DMS153 treated with DMSO at 0.1 percent for 48 hours (cell line): ENCODE measurements around the gene ARHGEF39.

ENCODE experiments used
- DNase-seq: peaks from one replicate; lab custom pipeline; 2025; ENCODE audit not compliant: unreplicated experiment; lab: John Stamatoyannopoulos, UW

The ARHGEF39 gene, protein sequence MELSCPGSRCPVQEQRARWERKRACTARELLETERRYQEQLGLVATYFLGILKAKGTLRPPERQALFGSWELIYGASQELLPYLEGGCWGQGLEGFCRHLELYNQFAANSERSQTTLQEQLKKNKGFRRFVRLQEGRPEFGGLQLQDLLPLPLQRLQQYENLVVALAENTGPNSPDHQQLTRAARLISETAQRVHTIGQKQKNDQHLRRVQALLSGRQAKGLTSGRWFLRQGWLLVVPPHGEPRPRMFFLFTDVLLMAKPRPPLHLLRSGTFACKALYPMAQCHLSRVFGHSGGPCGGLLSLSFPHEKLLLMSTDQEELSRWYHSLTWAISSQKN

DNA sequence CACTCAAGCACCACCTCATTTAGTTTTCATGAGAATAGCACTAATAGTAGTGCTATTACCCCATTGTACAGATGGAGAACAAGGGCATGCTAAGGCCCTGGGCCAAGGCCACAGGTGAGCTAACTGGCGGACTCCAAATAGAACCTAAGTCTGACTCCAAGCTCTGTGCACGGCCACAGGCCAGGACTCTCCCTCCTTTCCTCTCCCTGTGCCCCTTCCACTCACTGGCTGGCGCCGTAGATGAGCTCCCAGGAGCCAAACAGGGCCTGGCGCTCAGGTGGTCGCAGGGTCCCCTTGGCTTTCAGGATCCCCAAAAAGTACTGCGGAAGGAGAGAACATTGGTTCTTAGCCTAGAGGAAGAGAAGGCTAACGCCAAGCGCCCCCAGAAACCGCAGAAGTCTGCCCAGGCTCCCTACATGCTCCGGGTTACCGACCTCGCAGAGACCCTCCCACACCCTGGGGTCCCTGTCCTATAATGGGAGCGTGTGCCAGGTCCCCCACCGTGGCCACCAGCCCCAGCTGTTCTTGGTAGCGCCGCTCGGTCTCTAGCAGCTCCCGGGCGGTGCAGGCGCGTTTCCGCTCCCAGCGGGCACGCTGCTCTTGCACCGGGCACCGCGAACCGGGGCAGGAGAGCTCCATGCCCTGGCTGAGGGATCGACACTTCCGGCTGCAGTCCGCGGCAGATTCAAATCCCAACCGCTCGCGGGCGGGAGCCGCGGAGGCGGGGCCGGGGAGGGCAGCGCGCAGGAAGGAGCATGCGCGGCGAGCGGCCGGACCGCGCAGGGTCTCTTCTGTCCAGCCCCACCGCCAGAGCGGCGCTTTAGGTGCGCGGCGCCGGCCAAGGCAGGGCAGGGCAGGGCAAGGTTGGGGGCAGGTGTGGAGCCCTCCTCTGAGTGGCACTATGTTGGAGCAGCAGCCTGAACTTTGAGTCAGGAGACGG is at the start of gene ARHGEF39:
Gene ARHGEF39 (minus strand): TSS at position 665 of the 940 bp plus-strand sequence. CDS start 26 bp downstream, at position 639.
- DNase-seq = peak; percentile 64

DNA sequence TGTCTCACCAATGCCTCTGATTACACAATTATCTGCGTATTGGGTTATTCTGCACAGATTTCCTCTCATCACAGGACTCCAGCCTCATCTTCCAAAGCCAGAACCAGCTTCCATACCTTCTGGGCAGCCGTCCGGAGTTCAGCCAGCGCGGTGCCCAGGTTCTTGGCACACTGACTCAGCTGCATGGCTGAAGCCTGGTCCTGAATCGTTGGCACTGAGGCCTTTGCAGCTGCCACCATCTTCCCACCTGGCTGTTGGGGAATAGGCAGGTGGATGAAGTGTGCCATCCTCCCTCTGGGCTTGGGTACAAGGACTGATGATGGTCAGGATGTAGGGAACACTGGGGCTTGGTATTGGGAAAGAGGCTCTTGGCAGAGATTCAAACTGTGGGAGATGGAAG is 49.1 kb upstream of the ARHGEF39 start:
- no peak for DNase-seq

DNA sequence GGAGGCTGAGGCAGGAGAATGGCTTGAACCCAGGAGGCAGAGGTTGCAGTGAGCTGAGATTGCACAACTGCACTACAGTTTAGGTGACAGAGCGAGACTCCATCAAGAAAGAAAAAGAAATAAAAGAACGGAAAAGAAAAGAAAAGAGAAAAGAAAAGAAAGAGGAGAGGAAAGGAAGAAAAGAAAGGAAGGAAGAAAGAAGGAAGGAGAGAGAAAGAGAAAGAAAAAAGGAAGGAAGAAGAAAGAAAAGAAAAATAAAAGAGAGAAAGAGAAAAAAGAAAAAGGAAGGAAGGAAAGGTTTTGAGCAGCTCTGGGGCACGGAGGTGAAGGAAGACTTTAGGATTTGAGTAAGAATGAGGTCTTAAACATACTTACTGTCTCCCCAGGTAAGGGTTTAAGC is 48.6 kb upstream of the ARHGEF39 start:
- no peak for DNase-seq

DNA sequence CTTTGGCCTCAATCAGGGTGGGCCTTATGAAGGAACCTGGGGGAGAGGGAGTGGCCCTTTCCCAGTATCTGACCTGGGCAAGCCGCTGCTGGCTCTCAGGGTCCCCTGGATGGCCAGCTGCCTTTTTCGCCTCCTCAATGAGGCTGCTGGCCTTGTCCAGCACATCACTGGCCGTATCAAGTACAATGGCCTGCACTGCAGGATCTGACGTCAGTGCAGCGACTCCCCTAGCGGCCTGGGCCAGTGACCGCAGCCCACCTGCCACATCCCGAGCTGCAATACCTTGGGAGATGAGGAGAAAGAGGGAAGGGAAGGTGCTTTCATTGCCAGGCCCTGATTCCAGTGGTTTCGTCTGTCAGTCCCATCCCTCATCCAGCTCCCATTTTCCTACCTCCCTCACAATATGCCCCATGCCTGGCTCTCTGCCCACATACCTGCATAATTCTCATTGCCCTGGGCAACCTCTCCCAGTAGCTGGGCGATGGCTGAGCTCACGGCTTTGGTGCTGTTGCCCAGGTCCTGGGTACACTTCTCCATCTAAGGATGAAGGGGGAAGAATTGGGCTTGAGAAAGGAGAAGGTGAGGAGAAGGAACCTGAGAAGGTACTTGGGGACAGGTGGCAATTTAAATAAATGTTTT is 47.9 kb upstream of the ARHGEF39 start:
- DNase-seq = no peak

DNA sequence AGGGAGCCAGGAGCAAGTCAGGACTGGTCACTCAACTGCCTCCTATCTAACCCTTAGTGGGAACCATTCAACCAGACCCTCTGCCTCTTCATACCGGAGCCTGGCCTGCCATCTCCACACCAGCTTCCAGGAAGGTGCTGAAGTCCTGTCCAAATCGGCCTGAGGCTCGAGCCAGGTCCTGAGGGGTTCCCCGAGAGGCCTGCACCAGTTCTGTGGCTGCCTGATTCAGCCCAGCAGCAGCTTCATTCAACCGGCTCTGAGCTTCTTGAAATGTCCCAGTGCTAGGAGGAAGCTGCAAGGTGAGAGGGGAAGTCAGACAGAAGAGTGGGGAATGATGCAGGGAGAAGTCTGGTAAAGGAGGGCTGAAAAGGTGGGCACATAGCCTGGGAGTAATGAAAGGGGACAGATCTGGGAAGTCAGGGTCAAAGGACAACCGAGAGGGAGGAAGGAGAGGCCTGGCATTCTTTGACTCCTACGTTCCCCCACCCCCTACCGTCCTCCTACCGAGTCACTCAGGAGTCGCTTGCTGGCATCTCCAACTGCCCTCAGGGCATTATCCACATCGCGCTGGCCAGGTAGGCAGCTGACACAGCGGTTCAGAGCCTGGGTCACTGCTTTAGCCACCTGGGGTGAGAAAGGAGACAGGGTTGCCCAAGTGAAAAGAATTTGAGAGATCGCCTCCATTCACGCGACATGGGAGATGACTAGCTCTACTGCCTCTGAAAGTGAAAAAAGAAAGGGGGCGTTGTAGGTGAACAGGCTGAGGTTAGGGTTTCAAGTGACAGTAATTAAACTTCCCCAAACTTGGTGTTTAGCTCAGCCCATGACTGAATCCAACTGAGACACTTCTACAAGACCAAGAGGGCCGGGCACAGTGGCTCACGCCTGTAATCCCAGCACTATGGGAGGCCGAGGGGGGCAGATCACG is 46.8 kb upstream of the ARHGEF39 start:
- no peak for DNase-seq

DNA sequence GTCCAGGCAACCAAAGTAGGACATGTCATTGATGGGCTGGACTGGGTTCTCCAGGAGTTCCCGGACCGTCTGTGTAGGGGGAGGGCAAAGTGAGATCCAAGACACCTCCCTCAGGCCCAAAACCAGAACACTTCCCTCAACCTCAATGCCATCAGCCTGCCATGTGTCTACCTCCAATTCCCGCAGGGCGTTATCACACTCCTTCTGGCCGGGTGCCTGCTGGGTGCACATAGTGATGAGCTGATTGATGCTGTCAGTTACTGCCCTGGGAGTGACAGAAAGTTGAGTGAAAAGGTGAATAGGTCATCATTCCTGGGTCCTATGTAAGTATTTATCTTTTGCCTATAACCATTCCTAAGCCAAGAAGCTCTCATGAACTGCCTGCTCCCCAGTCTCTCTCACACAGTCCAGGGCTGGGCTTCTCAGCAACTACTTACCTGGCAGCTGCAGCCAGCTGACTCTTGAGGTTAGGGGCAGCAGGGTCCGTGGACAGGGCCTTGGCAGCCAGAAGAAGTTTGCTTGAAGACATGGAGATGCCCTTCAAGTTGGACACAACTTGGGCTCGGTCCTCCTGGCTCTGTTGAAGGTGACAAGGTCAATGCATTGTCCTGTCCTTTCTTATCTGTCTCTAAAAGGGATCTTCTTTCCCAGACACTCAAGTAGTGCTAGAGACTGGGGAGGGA is 46.0 kb upstream of the ARHGEF39 start:
- no peak for DNase-seq

DNA sequence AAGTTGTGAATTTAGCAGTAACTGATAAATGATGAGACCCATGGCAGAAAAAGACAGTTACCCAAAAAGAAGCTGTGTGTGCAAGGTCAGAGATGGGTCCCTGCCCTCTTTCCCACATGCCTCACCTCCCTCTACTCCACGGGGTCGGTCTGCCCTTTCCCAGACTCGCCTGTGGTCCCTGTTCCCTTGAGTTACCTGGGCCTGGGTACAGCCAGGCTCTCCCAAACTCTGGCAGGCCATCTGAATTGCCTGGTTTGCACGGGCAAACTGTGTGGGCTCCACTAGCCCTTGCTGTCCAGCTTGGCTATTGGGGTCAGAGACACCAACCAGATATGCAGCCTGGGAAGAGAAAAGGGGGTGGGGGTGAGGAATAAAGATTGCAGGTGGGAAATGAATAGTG is 43.2 kb upstream of the ARHGEF39 start:
- no peak for DNase-seq

DNA sequence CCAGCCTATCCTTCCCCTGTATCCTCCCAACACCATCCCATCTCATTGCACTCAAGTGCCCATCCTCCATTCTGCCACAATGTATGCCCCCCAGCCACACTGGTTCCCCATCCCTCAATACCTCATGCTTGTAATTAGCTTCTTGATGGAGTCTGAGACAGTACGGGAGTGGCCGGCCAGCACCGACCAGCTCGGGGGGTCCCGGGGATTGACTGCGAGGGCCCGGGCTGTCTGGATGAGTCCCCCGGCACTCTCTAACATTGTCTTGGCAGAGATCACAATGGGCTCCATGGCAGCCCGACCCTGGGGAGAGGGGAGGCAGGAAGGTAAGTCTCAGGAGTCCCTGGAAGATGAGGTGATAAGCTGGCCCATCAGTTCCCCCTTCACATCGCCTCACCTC is 42.0 kb upstream of the ARHGEF39 start:
- no peak for DNase-seq

DNA sequence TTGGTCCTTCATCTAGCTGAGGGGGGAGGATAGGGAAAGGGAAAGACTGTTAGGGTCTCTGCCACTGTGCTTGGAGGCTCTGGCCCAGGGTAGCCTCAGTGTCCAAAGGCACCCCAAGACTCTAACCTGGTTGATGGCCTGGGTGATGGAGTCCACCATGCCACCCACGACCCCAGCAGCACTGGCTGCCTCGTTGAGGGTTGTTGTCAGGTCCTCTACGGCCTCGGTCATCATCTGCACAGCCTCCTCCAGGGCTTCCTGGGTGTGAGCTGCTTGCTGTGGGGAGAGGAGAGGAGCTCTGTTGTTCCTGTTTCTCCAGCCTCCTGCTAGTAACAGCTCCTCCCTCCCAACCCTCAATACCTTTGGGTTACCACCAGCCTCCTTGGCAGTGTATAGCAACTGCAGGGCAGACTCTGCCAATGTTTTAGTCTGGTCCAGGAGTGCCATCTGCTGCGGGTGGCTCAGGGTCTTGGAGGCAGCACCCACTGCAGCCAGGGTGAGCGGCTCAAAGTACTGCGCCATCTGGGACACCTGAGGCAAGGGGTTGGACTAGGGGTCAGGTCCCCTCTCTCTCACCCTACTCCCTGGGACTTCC is 40.9 kb upstream of the ARHGEF39 start:
- DNase-seq = no peak

DNA sequence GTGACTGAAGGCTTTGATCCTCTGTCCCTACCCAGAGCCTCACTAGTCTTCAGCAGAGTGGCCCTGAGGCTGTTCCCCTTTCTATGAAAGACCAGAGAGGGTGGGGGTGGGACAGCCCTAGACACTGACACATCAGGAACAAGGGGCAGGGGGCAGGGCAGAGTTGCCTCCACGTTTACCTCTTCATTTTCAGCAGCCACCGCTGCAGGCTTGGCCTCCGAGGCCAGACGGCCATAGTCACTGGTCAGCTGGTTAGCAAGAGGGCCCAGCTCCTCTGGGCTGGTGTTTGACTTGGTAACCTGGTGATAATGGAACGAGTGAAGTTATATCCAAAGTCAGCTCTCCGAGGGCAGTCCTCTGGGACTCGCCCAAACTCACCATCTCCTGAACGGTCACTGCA is 40.4 kb upstream of the ARHGEF39 start:
- no peak for DNase-seq

DNA sequence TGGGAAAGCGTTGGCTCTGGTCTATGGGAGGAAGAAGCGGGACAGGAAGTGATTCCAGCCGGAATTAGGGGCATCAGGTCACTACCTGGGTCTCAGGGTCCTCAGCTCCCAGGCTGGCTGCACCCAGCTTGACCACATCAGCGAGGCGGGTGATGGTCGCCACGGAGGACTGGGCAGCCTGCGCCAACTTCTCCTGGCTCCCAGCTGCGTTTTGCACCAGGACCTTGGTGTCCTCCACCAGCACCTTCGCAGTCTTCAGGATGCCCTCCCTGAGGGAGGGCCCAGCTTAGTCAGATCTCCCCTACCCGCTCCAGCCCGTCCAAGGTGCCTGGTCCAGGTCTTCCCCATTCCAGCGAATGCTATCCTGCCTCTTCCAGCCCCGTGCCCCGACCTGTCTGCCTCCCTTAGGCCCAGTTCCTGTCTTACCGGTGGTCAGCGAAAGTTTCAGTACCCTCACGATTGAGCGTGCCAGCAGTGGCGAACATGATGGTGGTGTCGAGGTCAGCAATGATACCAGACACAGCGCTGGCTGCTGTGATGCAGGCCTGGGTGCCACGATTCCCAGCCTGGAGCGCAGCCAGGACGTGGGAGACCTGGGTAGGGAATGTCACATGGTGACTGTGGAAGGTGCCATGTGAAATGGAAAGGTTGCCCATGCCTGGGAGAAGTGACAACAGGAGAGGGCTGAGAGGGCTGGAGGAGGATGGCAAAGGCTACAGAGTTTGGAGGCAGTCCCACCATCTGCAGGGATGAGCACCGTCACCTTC is 39.1 kb upstream of the ARHGEF39 start:
- DNase-seq = no peak

DNA sequence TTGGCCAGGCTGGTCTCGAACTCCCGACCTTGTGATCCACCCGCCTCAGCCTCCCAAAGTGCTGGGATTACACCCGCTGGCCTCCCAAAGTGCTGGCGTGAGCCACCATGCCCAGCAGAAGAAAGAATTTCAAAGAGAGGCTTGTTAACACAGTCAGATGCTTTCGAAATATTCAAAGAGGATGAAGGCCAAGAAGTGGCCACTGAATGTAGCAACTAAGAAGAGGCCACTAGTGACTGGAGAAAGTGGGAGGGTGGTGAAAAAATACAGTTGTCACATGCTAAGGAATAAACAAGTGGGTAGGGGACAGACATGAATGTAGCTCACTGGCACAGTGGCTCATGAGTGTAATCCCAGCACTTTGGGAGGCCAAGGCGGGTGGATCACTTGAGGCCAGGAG is 37.7 kb upstream of the ARHGEF39 start:
- no peak for DNase-seq

DNA sequence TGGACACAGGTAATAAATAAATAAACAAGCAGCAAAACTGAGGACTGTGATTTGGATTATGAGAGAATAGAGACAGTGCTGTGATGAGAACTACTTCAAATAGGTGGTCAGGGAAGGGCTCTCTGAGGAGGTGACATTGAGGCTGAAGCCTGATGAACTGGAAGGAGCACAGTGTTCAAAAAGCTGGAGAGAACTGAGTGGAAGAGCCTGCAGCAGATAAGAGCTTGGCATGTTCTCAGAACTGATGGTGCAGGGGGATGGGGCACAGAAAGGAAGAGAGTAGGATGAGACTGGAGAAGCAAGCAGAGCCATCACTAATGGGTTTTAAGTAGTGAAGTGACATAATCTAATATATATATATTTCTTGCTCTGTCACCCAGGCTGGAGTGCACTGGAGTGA is 35.9 kb upstream of the ARHGEF39 start:
- no peak for DNase-seq

DNA sequence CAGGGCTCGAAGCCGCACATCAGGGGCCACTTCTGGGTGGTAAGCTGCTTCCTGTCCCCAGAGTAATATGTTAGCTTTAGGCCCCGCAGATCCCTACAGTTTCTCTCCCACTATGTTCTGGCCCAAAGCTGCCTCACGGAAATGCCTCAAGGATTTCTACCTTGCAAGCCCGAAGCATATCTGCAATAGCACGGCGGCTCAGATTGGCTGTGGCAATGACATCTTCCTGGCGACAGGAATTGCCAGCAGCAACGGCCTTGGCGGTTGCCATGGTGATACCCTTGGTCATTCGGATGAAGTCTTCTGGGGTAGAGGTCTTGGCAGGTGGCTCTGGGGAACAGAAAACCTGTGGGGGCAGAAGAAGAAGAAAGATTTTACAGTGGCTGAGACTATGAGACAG is 35.0 kb upstream of the ARHGEF39 start:
- no peak for DNase-seq

DNA sequence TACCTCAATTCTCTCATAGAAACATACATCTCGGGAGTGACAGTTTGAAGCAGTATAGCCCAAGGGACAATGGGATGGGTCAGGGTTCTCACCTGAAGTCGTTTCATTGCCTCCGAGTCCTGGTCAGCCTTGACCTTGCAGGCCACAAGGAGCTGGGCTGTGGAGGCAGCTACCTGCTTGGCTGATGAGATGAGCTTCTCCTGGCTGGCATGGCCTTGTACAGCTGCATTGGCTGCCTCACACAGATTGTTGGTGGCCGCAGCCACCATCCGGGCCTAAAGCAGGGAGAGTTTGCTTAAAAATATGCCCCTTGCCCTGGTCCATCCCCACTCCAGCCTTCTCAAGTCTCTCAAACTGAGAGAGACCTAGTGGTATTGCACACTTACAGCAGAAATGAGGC is 33.2 kb upstream of the ARHGEF39 start:
- DNase-seq = no peak

DNA sequence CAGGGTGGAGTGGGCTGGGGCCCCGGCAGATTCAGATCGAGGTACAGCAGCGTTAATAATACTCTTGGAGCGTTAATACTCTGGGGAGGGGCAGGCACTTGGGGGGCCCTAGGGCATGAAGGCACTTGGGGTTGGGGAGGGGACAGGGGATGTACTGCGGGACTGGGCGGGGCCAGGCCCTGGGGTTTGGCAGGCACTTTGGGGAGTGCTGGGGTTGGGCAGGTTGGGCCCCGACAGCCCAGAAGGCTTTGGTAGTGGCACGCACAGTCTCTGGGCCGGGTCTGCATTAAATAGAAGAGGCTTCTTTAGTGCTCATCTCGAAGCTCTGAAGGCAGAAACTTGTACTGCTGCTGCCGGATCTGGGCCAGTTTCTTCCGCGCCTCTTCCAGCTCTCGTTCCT is 32.5 kb upstream of the ARHGEF39 start:
- no peak for DNase-seq

DNA sequence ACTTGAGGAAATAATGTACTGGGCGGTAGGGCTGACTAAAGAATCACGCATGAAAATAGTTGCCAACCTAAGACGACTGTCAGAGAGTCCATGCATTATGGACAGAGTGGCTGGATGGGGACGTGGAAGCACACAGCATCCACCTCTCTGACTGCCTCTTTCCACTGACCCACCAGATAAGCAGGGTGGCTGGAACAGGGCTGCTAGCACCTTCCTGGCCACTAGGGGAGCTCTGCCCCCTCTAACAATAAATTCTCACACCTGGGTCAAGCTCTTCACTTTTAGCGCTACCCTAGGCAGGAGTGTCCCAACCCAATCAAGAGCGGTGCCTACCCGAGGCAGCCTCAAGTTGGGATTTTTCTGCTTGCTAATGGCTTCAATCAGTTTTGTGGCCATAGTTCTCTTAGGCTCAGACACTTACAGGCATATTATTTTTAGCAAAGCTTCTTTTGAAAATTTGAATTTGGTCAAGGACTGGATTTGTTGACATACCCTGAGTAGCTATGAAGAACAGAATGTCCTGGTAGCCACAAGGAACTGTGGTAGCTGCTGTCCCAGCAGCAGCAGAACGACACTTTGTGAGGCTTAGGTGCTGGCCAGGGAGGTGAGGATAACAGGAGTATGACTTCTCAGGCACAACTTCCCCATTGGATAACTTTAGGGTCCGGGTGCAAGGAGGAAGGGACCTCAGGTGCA is 31.7 kb upstream of the ARHGEF39 start:
- peak; percentile 19 for DNase-seq

DNA sequence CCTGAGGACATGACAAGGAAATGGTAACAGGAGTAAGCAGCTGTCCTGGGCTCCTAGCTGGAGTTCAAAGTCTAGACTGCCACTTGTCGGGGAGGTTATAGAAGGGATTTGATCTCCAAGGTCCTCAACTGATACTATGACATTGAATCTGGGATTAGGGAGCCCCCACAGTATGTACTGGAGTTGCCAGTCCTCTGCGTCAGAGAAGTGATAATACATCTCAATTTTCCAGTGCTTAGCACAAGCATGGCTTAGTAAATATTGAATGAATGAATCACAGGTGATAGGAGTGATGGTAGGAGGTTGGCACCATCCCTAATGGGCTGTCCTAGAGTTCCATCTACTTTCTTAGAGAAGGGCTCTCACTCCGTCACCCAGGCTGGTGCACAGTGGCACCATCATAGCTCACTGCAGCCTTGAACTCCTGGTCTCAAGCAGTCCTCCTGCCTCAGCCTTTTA is 31.0 kb upstream of the ARHGEF39 start:
- DNase-seq = no peak
